Suppressor macrophage treated with lipopolysaccharide for 4 hours (primary cell): ENCODE data around the gene CCDC77.

Experiments
- DNase-seq: peaks from one replicate; pipeline ENCODE4 v3.0.0-alpha.2; 2020

CCDC77 gene

DNA sequence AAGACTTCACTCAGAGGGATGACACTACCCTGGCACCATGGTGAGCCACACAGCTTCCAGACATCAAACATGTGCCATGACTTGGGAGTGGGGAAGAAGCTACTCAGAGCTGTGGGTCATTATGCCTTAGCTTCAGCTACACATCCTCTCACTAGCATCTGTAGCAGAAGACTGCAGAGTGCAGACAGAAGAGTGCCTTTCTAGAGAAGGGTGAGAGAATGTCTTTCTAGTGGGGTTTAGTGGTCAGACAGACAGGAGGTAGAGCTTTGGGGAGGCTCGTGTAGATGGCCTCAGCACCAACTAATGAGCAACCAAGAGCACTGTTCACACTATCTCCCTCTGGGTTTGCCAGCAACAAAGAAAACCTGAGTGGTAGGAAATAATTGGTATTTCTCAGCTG lies 53.4 kb downstream of the CCDC77 start:
- DNase-seq: no peak

DNA sequence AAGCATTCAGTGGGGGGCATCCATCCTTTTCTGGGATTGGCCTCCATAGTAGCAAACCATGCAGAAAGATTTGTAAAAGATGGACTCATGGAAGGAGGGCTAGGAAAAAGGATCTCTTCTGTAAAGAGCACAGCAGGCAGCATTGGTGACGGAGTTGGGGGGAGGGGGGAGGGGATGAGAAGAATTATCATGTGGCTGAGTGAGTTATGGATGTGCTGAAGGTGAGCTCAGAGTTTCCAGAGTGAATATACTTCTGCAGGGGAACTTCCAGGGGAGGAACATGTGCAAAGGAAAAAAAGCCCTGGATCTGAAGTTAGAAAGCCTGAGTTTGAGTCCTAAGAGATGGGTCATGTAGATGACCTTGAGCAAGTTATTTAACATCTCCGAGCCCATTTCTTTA lies 54.4 kb downstream of the CCDC77 start:
- no peak for DNase-seq

DNA sequence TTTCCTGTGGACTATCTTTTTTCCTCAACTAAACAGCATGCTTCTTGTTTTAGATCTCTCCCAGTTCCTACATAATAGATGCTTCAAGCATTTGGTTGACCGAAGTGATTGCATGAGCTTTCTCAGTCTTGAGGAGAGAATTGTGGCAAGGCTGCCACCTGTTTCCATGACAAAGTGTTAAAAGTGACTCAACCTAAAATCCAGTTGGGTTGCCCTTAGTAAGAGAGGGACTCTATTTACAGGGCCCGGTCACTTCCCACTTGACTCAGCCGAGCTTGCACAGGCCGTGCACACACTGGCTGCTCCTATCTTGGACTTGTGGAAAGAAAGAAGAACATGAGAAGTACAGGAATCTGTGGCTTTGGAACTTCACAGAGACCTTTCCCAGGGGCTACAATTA lies 56.2 kb downstream of the CCDC77 start:
- DNase-seq: no peak

DNA sequence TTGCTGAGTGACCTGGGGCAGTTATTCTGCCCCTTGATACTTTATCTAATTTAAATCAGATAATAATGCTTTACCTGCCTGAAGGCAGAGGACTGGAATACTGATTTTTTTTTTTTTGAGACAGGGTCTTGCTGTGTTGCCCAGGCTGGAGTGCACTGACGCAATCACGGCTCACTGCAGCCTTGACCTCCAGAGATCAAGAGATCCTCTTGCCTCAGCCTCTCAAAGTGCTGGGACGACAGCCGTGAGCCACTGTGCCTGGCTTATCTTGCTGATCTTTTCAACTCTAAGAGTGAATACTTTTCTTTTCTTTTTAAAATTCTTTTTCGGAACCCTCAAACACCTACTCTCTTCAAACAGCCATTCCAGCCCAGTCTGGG lies 57.6 kb downstream of the CCDC77 start:
- DNase-seq: no peak

- DNase-seq: peak; percentile 39
Observed at GRCh38 chr12:459430-460258, 58.2 kb downstream of the CCDC77 start, which contains the start of gene B4GALNT3. Gene B4GALNT3, plus strand, starts transcription at chr12:459939. Its CDS starts 438 bp downstream, at chr12:460377.

GRCh38 chr12:460261-461230 lies 59.1 kb downstream of the CCDC77 start:
- no peak for DNase-seq

- no peak for DNase-seq
Observed at GRCh38 chr12:461425-461824, 60.0 kb downstream of the CCDC77 start.

- DNase-seq: no peak
Observed at GRCh38 chr12:462936-463705, 61.7 kb downstream of the CCDC77 start.

DNA sequence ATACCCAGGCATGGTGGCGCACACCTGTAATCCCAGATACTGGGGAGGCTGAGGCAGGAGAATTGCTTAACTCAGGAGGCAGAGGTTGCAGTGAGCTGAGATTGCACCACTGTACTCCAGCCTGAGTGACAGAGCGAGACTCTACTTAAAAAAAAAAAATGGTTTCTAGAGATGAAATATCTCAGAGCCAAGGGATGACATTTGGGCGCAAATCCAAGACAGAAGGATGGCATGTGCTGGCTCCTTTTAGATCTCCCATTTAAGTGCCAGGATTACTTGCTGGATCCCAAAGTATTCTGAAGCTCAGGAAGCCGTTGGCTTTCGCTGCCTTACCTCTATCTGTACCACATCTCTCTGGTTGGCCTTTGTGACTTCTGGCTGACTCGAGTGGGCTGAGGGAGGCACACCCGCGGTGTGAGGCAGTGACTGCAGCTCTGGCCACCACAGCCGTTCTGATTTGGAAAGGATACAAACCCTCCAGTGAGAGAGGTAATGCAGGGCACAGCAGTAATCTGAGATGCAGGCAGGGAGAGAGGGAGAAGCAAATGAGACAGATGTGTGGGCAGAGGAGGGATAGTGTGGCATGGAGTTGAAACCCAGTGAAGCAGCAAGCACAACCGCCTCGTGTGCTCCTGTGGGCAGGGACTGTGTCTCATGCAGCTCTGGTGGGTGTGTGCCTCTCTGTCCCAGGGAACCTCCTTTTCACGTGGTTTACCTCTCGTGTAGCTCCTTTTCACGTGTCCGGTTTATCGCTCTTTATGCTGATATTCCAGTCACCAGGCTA lies 63.2 kb downstream of the CCDC77 start:
- no peak for DNase-seq

DNA sequence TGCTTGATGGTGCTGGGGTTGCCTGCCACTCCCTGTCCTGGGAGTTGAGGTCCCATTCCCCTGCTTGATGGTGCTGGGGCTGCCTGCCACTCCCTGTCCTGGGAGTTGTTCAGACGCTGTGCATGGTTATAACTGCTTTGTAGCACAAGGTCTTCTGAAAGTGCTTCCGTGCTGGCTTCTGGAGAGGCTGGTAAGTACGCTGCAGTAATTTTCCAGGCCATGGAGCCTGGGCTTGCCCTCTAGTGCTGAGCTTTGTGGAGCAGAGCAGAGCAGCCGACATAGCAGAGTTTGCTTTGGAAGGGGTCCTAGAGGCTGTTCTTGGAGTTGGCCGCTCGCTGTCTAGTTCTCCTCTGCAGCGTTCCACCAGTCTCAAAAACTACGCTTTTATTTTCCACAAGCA lies 64.6 kb downstream of the CCDC77 start:
- DNase-seq: no peak

DNA sequence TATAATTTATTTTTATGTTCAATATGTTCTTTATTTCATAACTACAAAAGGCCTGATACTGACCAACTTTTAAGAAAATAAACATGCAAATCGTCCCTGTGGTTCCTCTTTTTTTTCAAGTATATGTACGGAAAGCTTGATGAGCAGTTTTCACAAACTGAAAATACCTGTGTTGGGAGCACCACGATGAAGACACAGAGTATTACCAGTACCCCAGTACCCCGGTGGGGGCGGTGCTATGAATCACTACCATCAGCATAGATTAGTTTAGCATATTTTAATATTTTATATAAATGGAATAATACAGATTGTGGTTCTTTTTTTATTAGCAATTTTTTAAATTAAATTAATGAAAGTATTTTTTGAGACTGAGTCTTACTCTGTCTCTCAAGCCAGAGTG lies 65.3 kb downstream of the CCDC77 start:
- no peak for DNase-seq

GRCh38 chr12:467591-467990 lies 66.1 kb downstream of the CCDC77 start:
- no peak for DNase-seq

DNA sequence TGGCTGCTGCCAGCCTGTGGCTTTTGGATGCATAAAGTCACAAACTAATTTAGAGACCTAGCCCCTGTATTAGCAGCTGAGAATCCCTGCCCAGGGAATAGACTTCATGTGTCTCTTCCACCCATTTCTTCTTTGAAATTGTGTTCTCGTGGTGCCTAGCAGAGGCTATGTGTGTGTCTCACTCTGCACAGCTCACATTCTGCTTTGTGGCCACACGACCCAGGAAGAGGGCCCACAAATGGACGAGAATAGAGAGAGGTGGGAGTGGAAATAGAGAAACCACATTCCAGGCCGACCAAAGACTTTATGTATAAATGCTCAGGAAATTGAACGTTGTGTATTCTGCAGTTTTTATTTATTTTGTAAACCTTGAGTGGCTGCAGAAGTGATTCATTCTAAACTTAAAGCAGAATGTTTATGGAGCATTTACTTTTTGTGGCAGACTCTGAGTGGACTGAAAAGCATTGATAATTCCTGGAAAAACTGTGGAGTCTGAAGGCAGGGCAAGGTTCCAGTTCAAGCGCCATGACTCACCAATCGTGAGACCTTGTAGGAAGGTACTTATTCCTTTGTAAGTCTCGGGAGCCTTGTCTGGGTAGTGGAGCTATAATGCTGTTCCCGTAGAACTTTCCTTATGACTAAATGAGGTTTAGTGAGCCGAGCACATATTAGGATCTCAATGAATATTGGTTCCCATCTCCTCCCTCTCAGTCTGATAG lies 67.4 kb downstream of the CCDC77 start:
- no peak for DNase-seq

- no peak for DNase-seq
Observed at GRCh38 chr12:470133-470532, 68.7 kb downstream of the CCDC77 start.

DNA sequence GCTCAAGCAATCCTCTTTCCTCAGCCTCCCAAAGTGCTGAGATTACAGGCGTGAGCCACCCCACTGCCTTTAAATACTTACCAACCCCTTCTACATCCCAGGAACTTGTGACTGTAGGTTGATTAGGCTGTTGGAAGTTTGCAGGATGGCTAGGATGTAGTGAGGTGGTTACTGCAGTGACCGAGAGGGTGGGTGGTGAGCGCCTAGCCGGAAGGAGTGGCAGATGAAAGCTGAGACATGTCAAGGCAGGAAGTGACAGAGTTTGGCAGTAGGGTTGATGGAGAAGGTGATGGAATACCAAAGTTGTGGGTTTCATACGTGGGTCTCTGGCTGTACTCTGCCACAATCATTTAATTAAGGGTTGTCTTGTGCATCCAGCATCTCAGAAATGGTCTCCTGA lies 71.8 kb downstream of the CCDC77 start:
- no peak for DNase-seq

DNA sequence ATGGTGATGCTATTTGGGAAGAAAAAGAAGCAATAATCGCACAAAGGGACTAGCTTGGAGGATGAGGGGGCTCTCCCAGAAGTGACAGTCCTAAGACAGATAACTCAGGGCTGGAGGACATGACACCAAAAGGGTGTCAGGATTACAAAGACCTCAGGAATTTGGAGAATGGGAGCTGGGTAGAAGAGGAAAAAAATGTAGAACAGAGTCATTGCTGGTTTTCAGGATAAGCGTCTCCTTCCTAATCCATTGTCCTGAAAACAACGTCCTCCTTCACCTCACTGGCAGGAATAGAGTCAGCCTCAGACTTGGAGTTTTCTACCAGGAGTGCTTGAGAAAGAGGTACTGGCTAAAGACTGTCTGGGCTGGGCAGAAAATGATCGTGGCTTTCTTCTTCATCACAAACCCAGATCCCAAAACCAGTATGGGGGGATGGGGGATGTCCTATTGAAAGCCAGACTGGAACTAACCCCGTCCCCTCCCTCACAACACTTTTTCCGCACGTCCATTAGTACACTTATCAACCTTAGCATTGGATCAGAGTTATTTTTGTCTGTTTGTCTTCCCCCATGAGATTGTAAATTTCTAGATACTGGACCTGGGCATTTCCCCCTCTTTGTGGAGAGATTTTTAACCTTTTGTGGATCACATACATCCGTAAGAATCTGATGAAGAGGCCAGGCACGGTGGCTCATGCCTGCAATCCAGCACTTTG lies 72.6 kb downstream of the CCDC77 start:
- no peak for DNase-seq

DNA sequence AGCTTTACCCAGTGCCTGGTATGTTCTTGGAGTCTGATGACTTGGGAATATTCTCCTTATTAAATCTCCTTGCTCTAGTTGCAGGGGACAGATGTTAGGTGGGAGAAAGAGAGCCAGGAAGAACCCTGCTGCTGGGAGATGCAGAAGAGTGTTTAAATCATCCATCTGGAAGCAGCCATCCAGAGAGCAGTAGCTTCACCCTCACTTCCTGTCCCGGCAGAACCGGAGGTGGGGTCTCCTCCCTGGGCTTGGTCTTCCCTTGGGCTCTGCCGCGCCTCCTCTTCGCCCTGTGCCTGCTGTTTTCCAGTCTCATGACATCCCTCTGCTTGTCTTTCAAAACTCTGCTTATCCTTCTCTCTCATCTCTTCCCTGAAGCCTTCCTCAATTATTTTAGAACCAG lies 73.8 kb downstream of the CCDC77 start:
- no peak for DNase-seq

DNA sequence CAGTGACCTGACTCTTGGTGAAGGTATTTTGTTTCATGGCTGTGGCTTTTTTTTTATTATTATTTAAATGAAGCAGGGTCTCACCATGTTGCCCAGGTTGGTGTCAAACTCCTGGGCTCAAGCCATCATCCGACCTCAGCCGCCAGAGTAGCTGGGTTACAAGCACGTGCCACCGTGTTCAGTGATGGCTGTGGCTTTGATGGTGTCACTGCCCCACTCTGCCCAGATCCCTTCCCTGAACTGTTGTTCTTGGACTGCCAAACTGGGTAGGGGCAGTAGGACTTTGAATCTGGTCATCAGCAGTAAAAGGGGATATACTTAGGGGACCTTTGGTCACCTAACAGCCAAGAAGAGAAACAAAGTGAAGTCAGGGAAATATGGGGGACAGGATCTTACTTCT lies 77.7 kb downstream of the CCDC77 start:
- DNase-seq: no peak

DNA sequence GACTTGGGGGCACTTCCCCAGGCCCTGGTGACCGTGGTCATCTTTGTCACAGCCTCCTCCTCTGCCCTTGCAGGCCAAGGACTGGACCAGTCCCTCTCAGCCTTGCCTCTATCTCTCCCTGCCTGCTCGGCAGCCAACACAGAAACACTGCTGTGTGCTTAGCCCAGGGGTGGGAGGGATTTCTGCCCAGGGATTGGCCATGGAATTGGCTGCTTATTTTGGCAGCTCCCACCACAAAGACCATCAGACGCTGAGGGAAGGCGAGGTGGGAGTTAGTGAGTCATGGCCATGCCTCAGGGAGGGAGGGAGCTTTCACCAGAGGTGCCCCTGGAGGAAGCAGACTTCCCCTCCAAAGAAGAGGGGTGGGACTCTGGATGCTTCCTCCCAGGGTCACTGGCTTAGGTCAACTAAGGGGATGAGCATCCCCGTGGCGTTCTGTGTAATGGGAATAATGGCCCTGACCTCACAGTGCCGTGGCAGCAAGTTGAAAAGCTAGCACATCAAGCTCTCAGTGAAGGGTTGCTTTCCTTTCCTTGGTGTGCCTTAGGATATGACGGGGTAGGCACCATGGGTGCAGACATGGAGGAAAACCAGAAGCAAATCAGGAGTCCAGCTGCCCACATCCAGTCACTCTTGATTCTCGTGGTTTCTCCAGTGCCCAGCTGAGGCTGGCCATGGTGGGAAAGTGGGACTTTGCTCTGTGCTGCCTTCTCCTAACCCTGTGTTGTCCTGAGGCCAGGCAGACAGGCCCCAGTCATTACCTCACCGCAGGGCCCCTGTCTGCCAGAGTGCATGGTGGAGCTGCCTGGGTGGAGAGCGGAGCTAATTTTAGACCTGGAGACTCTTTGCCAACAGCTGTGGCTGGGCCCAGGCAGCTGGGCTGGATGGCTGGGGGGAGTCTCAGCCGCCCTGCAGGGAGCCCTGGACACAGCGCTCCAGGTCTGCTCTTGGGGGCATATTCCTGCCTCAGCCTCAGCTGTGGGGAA lies 79.7 kb downstream of the CCDC77 start:
- DNase-seq: no peak

- DNase-seq: no peak
Observed at GRCh38 chr12:482061-482460, 80.6 kb downstream of the CCDC77 start.
